Esophagus squamous epithelium (tissue), 5 donors: ENCODE data around the gene TMEM141. TPM values are rescaled to one million over a fixed set of nuclear protein-coding genes. Genes with fewer than 3 reads are reported as not detected.

ENCODE experiments used
- DNase-seq: peaks from one replicate; lab custom pipeline; 2025; lab: John Stamatoyannopoulos, UW
- H3K27ac ChIP-seq, 4 donors: fragments of 200-600 bp; sonication (generic); one replicate each; pipeline ENCODE4 v1.5.1; 2016 to 2019; ENCODE audit warnings: mild to moderate bottlenecking in 1 of 4
- H3K27me3 ChIP-seq, 4 donors: fragments of 200-600 bp; sonication (generic); 1 replicate in 3 of 4; 2 replicates in 1 of 4; pipeline versions ENCODE4 v1.5.1 to v1.6.0; 2017 to 2021; ENCODE audit warnings: antibody characterized with exemption in 1 of 4
- H3K36me3 ChIP-seq, 3 donors: fragments of 200-600 bp; sonication (generic); one replicate each; pipeline ENCODE4 v1.5.1; 2016 to 2019
- H3K4me1 ChIP-seq, 3 donors: fragments of 200-600 bp; sonication (generic); one replicate each; pipeline ENCODE4 v1.5.1; 2017 to 2019
- H3K4me3 ChIP-seq, 4 donors: fragments of 200-600 bp; sonication (generic); 1 replicate in 3 of 4; 2 replicates in 1 of 4; pipeline ENCODE4 v1.5.1; 2016 to 2019; ENCODE audit warnings: mild to moderate bottlenecking in 2 of 4, moderate library complexity in 1 of 4
- H3K9me3 ChIP-seq, 3 donors: fragments of 200-600 bp; sonication (generic); one replicate each; pipeline ENCODE4 v1.5.1; 2016 to 2019
- CTCF ChIP-seq, 6 experiments: fragments of 450-650 bp in 4 of 6; fragments of 200-600 bp in 2 of 6; sonication (generic) in 2 of 6; IDR thresholded peaks; one replicate each; pipeline ENCODE4 v1.5.1; 2016 to 2019; ENCODE audit warnings: antibody characterized with exemption in 6 of 6, mild to moderate bottlenecking in 4 of 6, moderate library complexity in 4 of 6
- POLR2A ChIP-seq, 4 donors: fragments of 450-650 bp; IDR thresholded peaks; one replicate each; pipeline ENCODE4 v1.6.1; 2017; ENCODE audit warnings: antibody characterized with exemption in 4 of 4, mild to moderate bottlenecking in 4 of 4, moderate library complexity in 3 of 4
- WGBS, 2 donors: methylation state at CpG; one replicate each; pipeline ENCODE4 v1.1.5; 2018; 5-methylcytosine and 5-hydroxymethylcytosine counted together
- intact Hi-C: fragments of 100-400 bp; cut with DNase I; formaldehyde crosslinking; loops from one replicate; pipeline ENCODE4 v1.15.0; 2022
- total RNA-seq, 4 donors: library from RNA; depleted of rRNA; stranded (reverse); fragments of >200 nt; gene quantifications; one replicate each; pipeline ENCODE4 v1.1.0, GENCODE V29; 2016
- donor health status: DM: yes; HTN: yes; CAD: no.

Gene TMEM141
- total RNA-seq, 4 donors from 2014 or later, result 109 to 129 (median 123) TPM

GRCh38 chr9:136756134-136756438, 35.1 kb upstream of the TMEM141 start:
- Histone ChIP-seq H3K9me3 (peaks cover 0 to 23% (median 3%) of the 10 kb centered on the region in 3 donors), H3K36me3 (no peaks in the 10 kb centered on the region), H3K4me1 (peaks cover 0 to 8% (median 0%) of the 10 kb centered on the region in 3 donors), H3K27ac (no peak overlapping the region), H3K27me3 (peaks cover 0 to 61% (median 0%) of the 10 kb centered on the region in 4 donors), H3K4me3 (no peak overlapping the region)
- no peak for TF ChIP-seq POLR2A (IDR thresholded peaks at IDR 0.05)
- TF ChIP-seq CTCF (IDR thresholded peaks at IDR 0.05), result no peak
- WGBS, 2 donors, result 70 to 87% methylated on average over 4 of the region's 4 CpGs
- intact Hi-C loops, result no loop called here
- no peak for DNase-seq

GRCh38 chr9:136756836-136757235, 34.3 kb upstream of the TMEM141 start:
- DNase-seq, result no peak
- Histone ChIP-seq H3K4me3 (no peak overlapping the region), H3K4me1 (peaks cover 0 to 9% (median 0%) of the 10 kb centered on the region in 3 donors), H3K27me3 (peaks cover 0 to 64% (median 0%) of the 10 kb centered on the region in 4 donors), H3K9me3 (peaks cover 0 to 19% (median 0%) of the 10 kb centered on the region in 3 donors), H3K27ac (no peak overlapping the region), H3K36me3 (no peaks in the 10 kb centered on the region)
- TF ChIP-seq CTCF (IDR thresholded peaks at IDR 0.05) (no peak), POLR2A (IDR thresholded peaks at IDR 0.05) (no peak)
- 87 to 94% methylated on average over 8 to 12 of the region's 18 CpGs for WGBS, 2 donors
- intact Hi-C loops, result no loop called here

- TF ChIP-seq POLR2A (IDR thresholded peaks at IDR 0.05), result no peak
- TF ChIP-seq CTCF (IDR thresholded peaks at IDR 0.05), result no peak
- 76% methylated on average over 7 of the region's 20 CpGs; no CpG with 5 or more reads in 1 of the 2 donors for WGBS, 2 donors
- peaks cover 0 to 14% (median 0%) of the 10 kb centered on the region in 3 donors for H3K9me3 ChIP-seq
- no peak for DNase-seq
- peaks cover 0 to 69% (median 0%) of the 10 kb centered on the region in 4 donors for H3K27me3 ChIP-seq
- no peaks in the 10 kb centered on the region for H3K36me3 ChIP-seq
- H3K4me1 ChIP-seq, result peaks cover 0 to 9% (median 0%) of the 10 kb centered on the region in 3 donors
- intact Hi-C loops, result no loop called here
- no peak overlapping the region for H3K4me3 ChIP-seq
- no peak overlapping the region for H3K27ac ChIP-seq
These were observed 33.8 kb upstream of the TMEM141 start for GRCh38 chr9:136757328-136757727.

GRCh38 chr9:136757751-136758140, 33.4 kb upstream of the TMEM141 start:
- Histone ChIP-seq H3K4me1 (peaks cover 0 to 9% (median 0%) of the 10 kb centered on the region in 3 donors), H3K9me3 (peaks cover 0 to 13% (median 0%) of the 10 kb centered on the region in 3 donors), H3K27me3 (peaks cover 0 to 73% (median 0%) of the 10 kb centered on the region in 4 donors), H3K4me3 (no peak overlapping the region), H3K36me3 (no peaks in the 10 kb centered on the region), H3K27ac (no peak overlapping the region)
- TF ChIP-seq CTCF (IDR thresholded peaks at IDR 0.05) (no peak), POLR2A (IDR thresholded peaks at IDR 0.05) (no peak)
- no peak for DNase-seq
- WGBS, 2 donors, result 53 to 88% methylated on average over 3 to 5 of the region's 20 CpGs
- intact Hi-C loops, result no loop called here

GRCh38 chr9:136759001-136759400, 32.1 kb upstream of the TMEM141 start:
- no peak for TF ChIP-seq POLR2A (IDR thresholded peaks at IDR 0.05)
- no peak for TF ChIP-seq CTCF (IDR thresholded peaks at IDR 0.05)
- Histone ChIP-seq H3K9me3 (peaks cover 0 to 13% (median 0%) of the 10 kb centered on the region in 3 donors), H3K27me3 (peaks cover 0 to 77% (median 4%) of the 10 kb centered on the region in 4 donors), H3K4me1 (peaks cover 0 to 16% (median 0%) of the 10 kb centered on the region in 3 donors), H3K27ac (no peak overlapping the region), H3K36me3 (no peaks in the 10 kb centered on the region), H3K4me3 (no peak overlapping the region)
- intact Hi-C loops, result no loop called here
- 90% methylated on average over 2 of the region's 9 CpGs; no CpG with 5 or more reads in 1 of the 2 donors for WGBS, 2 donors
- no peak for DNase-seq
